IMR-90 (cell line): ENCODE data around the gene KCNMA1. TPM values are rescaled to one million over a fixed set of nuclear protein-coding genes. Genes with fewer than 3 reads are reported as not detected.

Experiments
- ATAC-seq: fragments of 200-7000 bp; cut with Tn5 transposase; 2 replicates; pipeline ENCODE4 v1.9.1; 2020; ENCODE audit warnings: low read depth, mild to moderate bottlenecking, moderate library complexity
- BruUV-seq: library from RNA; stranded (reverse); fragments of 400-500 nt; replicated peaks from 2 replicates; lab custom pipeline; 2021; lab: Mats Ljungman, UMichigan
- CTCF ChIA-PET: fragments of 300-600 bp; formaldehyde crosslinking; extraction: SDS; loops from one replicate; lab custom pipeline; 2021; ENCODE audit warnings: antibody characterized with exemption; lab: Yijun Ruan, JAX
- POLR2A ChIA-PET: fragments of 300-600 bp; sonication (Branson Sonifier 250); formaldehyde crosslinking; loops from one replicate; lab custom pipeline; 2022; ENCODE audit warnings: antibody characterized with exemption; ENCODE audit not compliant: unreplicated experiment; lab: Charles Lee
- DNase-seq: peaks from one replicate; pipeline ENCODE4 v3.0.0; 2013
- H2AFZ ChIP-seq: replicated peaks from 2 replicates; pipeline ENCODE3; 2013; ENCODE audit warnings: low read length, mild to moderate bottlenecking; ENCODE audit not compliant: poor library complexity
- H2AK5ac ChIP-seq: 2 replicates; pipeline ENCODE4 v1.6.1; 2013; ENCODE audit warnings: low read depth, low read length, inconsistent platforms
- H2AK9ac ChIP-seq: replicated peaks from 2 replicates; pipeline ENCODE3; 2013; ENCODE audit warnings: mild to moderate bottlenecking, low read depth, low read length, moderate library complexity; ENCODE audit not compliant: poor library complexity
- H2BK120ac ChIP-seq: 2 replicates; pipeline ENCODE4 v1.6.1; 2013; ENCODE audit warnings: low read depth, low read length, inconsistent platforms
- H2BK15ac ChIP-seq: 3 replicates; pipeline ENCODE4 v1.6.1; 2013; ENCODE audit warnings: low read depth, low read length, inconsistent platforms
- H2BK20ac ChIP-seq: 2 replicates; pipeline ENCODE4 v1.6.1; 2013; ENCODE audit warnings: low read depth, mild to moderate bottlenecking, inconsistent platforms, low read length, moderate library complexity
- H2BK5ac ChIP-seq: 2 replicates; pipeline ENCODE4 v1.6.1; 2013; ENCODE audit warnings: mild to moderate bottlenecking, low read depth, low read length, inconsistent platforms; ENCODE audit not compliant: poor library complexity, severe bottlenecking
- H3K14ac ChIP-seq: replicated peaks from 2 replicates; pipeline ENCODE4 v1.6.1; 2013; ENCODE audit warnings: low read depth, low read length, inconsistent platforms
- H3K18ac ChIP-seq: 2 replicates; pipeline ENCODE4 v1.6.1; 2013; ENCODE audit warnings: low read depth, low read length, control low read depth
- H3K23ac ChIP-seq: 2 replicates; pipeline ENCODE4 v1.6.1; 2013; ENCODE audit warnings: low read depth, low read length, inconsistent platforms
- H3K27ac ChIP-seq: 2 replicates; pipeline ENCODE4 v1.5.1; 2013; ENCODE audit warnings: mild to moderate bottlenecking, control low read depth, low read length; ENCODE audit not compliant: insufficient read depth
- H3K27me3 ChIP-seq: 2 replicates; pipeline ENCODE4 v1.6.1; 2013; ENCODE audit warnings: low read length; ENCODE audit not compliant: control insufficient read depth, insufficient read depth
- H3K36me3 ChIP-seq: 2 replicates; pipeline ENCODE4 v1.6.1; 2013; ENCODE audit warnings: low read length, mixed read lengths; ENCODE audit not compliant: control insufficient read depth, insufficient read depth
- H3K4ac ChIP-seq: 2 replicates; pipeline ENCODE4 v1.6.1; 2013; ENCODE audit warnings: low read depth, low read length, inconsistent platforms
- H3K4me1 ChIP-seq: 2 replicates; pipeline ENCODE4 v1.6.1; 2013; ENCODE audit warnings: low read length, mixed read lengths; ENCODE audit not compliant: control insufficient read depth, insufficient read depth
- H3K4me2 ChIP-seq: 2 replicates; pipeline ENCODE4 v1.6.1; 2013; ENCODE audit warnings: low read depth, mild to moderate bottlenecking, control low read depth, low read length, moderate library complexity
- H3K4me3 ChIP-seq: 2 replicates; pipeline ENCODE4 v1.5.1; 2013; ENCODE audit warnings: low read depth, mild to moderate bottlenecking, control low read depth, low read length, moderate library complexity; ENCODE audit not compliant: insufficient read depth
- H3K56ac ChIP-seq: 2 replicates; pipeline ENCODE4 v1.6.1; 2013; ENCODE audit warnings: low read length, inconsistent platforms; ENCODE audit not compliant: insufficient read depth; ENCODE audit errors: extremely low read depth
- H3K79me1 ChIP-seq, 2 experiments: 2 replicates each; pipeline ENCODE4 v1.6.1; 2013; ENCODE audit warnings: low read length in 2 of 2, inconsistent platforms in 1 of 2, low read depth in 1 of 2
- H3K9ac ChIP-seq: 2 replicates; pipeline ENCODE4 v1.6.1; 2013; ENCODE audit warnings: low read depth, low read length, control low read depth
- H3K9me1 ChIP-seq: 2 replicates; pipeline ENCODE4 v1.6.1; 2013; ENCODE audit warnings: low read length, inconsistent platforms; ENCODE audit not compliant: insufficient read depth
- H3K9me3 ChIP-seq: 2 replicates; pipeline ENCODE4 v1.6.1; 2013; ENCODE audit warnings: low read length; ENCODE audit not compliant: control insufficient read depth, insufficient read depth
- H4K20me1 ChIP-seq: 2 replicates; pipeline ENCODE4 v1.6.1; 2013; ENCODE audit warnings: low read length, inconsistent platforms; ENCODE audit not compliant: insufficient read depth
- H4K5ac ChIP-seq: 2 replicates; pipeline ENCODE4 v1.6.1; 2013; ENCODE audit warnings: mild to moderate bottlenecking, low read depth, low read length, control low read depth
- H4K8ac ChIP-seq, 2 experiments: 2 replicates each; pipeline ENCODE4 v1.6.1; 2013; ENCODE audit warnings: low read depth in 2 of 2, low read length in 2 of 2, control low read depth in 1 of 2, inconsistent platforms in 1 of 2
- H4K91ac ChIP-seq: 2 replicates; pipeline ENCODE4 v1.6.1; 2013; ENCODE audit warnings: low read depth, low read length, inconsistent platforms; ENCODE audit not compliant: insufficient read depth
- BHLHE40 ChIP-seq: fragments of 150-350 bp; IDR thresholded peaks from 2 replicates; pipeline ENCODE4 v1.6.1; 2016; ENCODE audit warnings: mild to moderate bottlenecking, low read depth, low read length
- CEBPB ChIP-seq: IDR thresholded peaks from 2 replicates; pipeline ENCODE4 v1.6.1; 2012; ENCODE audit warnings: low read depth, low read length, improper control_type of control experiment
- CHD1 ChIP-seq: IDR thresholded peaks from 2 replicates; pipeline ENCODE4 v1.6.1; 2012; ENCODE audit warnings: low read depth, low read length, improper control_type of control experiment
- CTCF ChIP-seq: conservative IDR thresholded peaks from 2 replicates; pipeline ENCODE4 v1.5.1; 2012; ENCODE audit warnings: mild to moderate bottlenecking, low read depth, low read length, improper control_type of control experiment
- ELK1 ChIP-seq: fragments of 150-350 bp; IDR thresholded peaks from 2 replicates; pipeline ENCODE4 v1.6.1; 2016; ENCODE audit warnings: low read depth, mild to moderate bottlenecking, low read length, moderate library complexity, borderline replicate concordance
- FOS ChIP-seq: fragments of 150-350 bp; IDR thresholded peaks from 2 replicates; pipeline ENCODE4 v1.6.1; 2016; ENCODE audit warnings: low read depth, low read length
- MAFK ChIP-seq: IDR thresholded peaks from 2 replicates; pipeline ENCODE4 v1.6.1; 2012; ENCODE audit warnings: low read depth, low read length, improper control_type of control experiment
- MAZ ChIP-seq: IDR thresholded peaks from 2 replicates; pipeline ENCODE4 v1.6.1; 2012; ENCODE audit warnings: low read depth, mild to moderate bottlenecking, low read length, improper control_type of control experiment, moderate library complexity, borderline replicate concordance
- MXI1 ChIP-seq: IDR thresholded peaks from 2 replicates; pipeline ENCODE4 v1.6.1; 2012; ENCODE audit warnings: low read depth, mild to moderate bottlenecking, low read length, moderate library complexity, borderline replicate concordance
- NFE2L2 ChIP-seq: fragments of 150-350 bp; IDR thresholded peaks from 2 replicates; pipeline ENCODE4 v1.6.1; 2016; ENCODE audit warnings: low read depth, mild to moderate bottlenecking, low read length
- POLR2A ChIP-seq: IDR thresholded peaks from 2 replicates; pipeline ENCODE4 v1.6.1; 2012; ENCODE audit warnings: mild to moderate bottlenecking, low read depth, low read length
- RAD21 ChIP-seq: IDR thresholded peaks from 2 replicates; pipeline ENCODE4 v1.6.1; 2012; ENCODE audit warnings: low read length, improper control_type of control experiment
- RCOR1 ChIP-seq: IDR thresholded peaks from 2 replicates; pipeline ENCODE4 v1.6.1; 2012; ENCODE audit warnings: mild to moderate bottlenecking, low read length, improper control_type of control experiment; ENCODE audit not compliant: insufficient replicate concordance
- RFX5 ChIP-seq: IDR thresholded peaks from 2 replicates; pipeline ENCODE4 v1.8.0; 2012; ENCODE audit warnings: low read depth, mild to moderate bottlenecking, low read length, moderate library complexity
- SMC3 ChIP-seq: fragments of 150-350 bp; IDR thresholded peaks from 2 replicates; pipeline ENCODE4 v1.6.1; 2016; ENCODE audit warnings: low read depth, mild to moderate bottlenecking, antibody characterized with exemption, low read length, moderate library complexity
- WGBS, 2 experiments: methylation state at CpG; one replicate each; pipeline versions ENCODE4 v1.1.5 to v1.1.7; 2013; ENCODE audit warnings: missing lambda C conversion rate in 2 of 2; ENCODE audit not compliant: insufficient read length in 1 of 2; ENCODE audit errors: extremely low coverage in 2 of 2; 5-methylcytosine and 5-hydroxymethylcytosine counted together
- dilution Hi-C: fragments of 300-500 bp; cut with HindIII; formaldehyde crosslinking; loops from one replicate; pipeline ENCODE4 v1.14.3; 2018; ENCODE audit warnings: low sequenced_read_pairs; ENCODE audit not compliant: unreplicated experiment
- in situ Hi-C: fragments of 300-500 bp; cut with MboI; formaldehyde crosslinking; loops from 3 replicates; pipeline ENCODE4 v1.14.3; 2019; ENCODE audit warnings: low sequenced_read_pairs, inconsistent platforms, mixed read lengths
- intact Hi-C: fragments of 100-400 bp; cut with micrococcal nuclease; formaldehyde crosslinking; loops from 2 replicates; pipeline ENCODE4 v1.10.0; 2022
- polyA plus RNA-seq, 3 experiments: library from polyadenylated mRNA; depleted of rRNA; stranded (reverse); fragments of >200 nt; gene quantifications; 2 replicates each; pipeline ENCODE4 v1.2.3, GENCODE V29; 2012; ENCODE audit warnings: low replicate concordance in 1 of 3
- total RNA-seq: library from RNA; depleted of rRNA; stranded (reverse); fragments of >200 nt; gene quantifications from 2 replicates; pipeline ENCODE4 v1.2.3, GENCODE V29; 2012
- TF ChIP-seq, protein P1 (sequence below): fragments of 150-350 bp; IDR thresholded peaks from 2 replicates; pipeline ENCODE4 v1.6.1; 2017; ENCODE audit warnings: mild to moderate bottlenecking, antibody characterized with exemption, low read length, low read depth

KCNMA1 gene
- total and polyA plus RNA-seq, 2 of the 4 experiments (the other 2 are of a cell fraction) = 25.6 to 29.6 TPM

DNA sequence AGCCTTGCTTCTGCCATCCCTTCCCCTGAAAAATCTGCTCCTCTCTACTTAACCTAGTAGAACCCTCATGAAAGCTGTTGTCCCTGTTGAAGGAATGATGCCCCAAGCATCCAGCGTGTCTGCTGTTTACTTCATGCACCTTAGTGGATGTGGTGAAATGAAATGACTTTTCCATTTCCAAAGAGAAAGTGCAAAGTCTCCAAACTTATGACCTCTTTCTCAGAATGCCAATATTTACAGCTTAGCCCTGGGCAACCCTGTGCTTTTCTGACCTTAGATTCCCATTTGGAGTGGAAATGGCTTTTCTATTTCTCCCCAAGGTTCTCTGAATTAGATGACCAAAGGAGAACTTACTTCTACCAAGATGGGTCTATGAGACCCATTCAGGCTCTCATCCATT, 256.9 kb downstream of the KCNMA1 start:
- no peak overlapping the region for H3K14ac ChIP-seq
- no peaks in the 10 kb centered on the region for H3K27me3 ChIP-seq
- no peak overlapping the region for H3K4ac ChIP-seq
- no peak overlapping the region for H2BK120ac ChIP-seq
- no peak overlapping the region for H2AK9ac ChIP-seq
- no peaks in the 10 kb centered on the region for H4K20me1 ChIP-seq
- H3K79me1 ChIP-seq = 0 out of 4 replicates have a peak, but pooled peaks cover 0 to 3% of the 10 kb centered on the region in 2 experiments
- H3K4me1 ChIP-seq = no peaks in the 10 kb centered on the region
- no peak overlapping the region for H3K27ac ChIP-seq
- H2BK5ac ChIP-seq = no peak overlapping the region
- WGBS, 2 experiments = no CpG with 5 or more reads among the region's 1 CpG
- ChIA-PET CTCF (no interaction called here), POLR2A (no interaction called here)
- H3K18ac ChIP-seq = no peak overlapping the region
- no peak overlapping the region for H4K5ac ChIP-seq
- H2BK20ac ChIP-seq = no peak overlapping the region
- intact Hi-C loops = no loop called here
- DNase-seq (no peak), ATAC-seq (no peak)
- no peak overlapping the region for H2AK5ac ChIP-seq
- dilution Hi-C loops = no loop called here
- no peak overlapping the region for H2AFZ ChIP-seq
- H4K8ac ChIP-seq = no peak overlapping the region
- H3K4me3 ChIP-seq = no peak overlapping the region
- no peak overlapping the region for H3K23ac ChIP-seq
- no peaks in the 10 kb centered on the region for H3K9me3 ChIP-seq
- TF ChIP-seq SMC3 (no peak), CHD1 (no peak), MXI1 (no peak), RAD21 (no peak), FOS (no peak), MAFK (no peak), POLR2A (no peak), MAZ (no peak), RCOR1 (no peak), CEBPB (no peak), RFX5 (no peak), CTCF (no peak), NFE2L2 (no peak), BHLHE40 (no peak), ELK1 (no peak)
- TF ChIP-seq, protein P1, sequence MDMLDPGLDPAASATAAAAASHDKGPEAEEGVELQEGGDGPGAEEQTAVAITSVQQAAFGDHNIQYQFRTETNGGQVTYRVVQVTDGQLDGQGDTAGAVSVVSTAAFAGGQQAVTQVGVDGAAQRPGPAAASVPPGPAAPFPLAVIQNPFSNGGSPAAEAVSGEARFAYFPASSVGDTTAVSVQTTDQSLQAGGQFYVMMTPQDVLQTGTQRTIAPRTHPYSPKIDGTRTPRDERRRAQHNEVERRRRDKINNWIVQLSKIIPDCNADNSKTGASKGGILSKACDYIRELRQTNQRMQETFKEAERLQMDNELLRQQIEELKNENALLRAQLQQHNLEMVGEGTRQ = no peak
- H3K4me2 ChIP-seq = no peak overlapping the region
- H3K36me3 ChIP-seq = no peaks in the 10 kb centered on the region
- in situ Hi-C loops = no loop called here
- no peak overlapping the region for H3K9ac ChIP-seq
- H4K91ac ChIP-seq = no peak overlapping the region
- no peak overlapping the region for H2BK15ac ChIP-seq
- 0 out of 2 replicates have a peak, but pooled peaks cover under 1% of the 10 kb centered on the region for H3K9me1 ChIP-seq
- BruUV-seq = no TSS peak
- no peak overlapping the region for H3K56ac ChIP-seq
